GM19395 (cell line): ENCODE measurements around the gene CHAF1B.
A peak's percentile ranks its signal among the peaks of the same experiment; 100 is the strongest.

Experiments
- ATAC-seq: cut with Tn5 transposase; IDR thresholded peaks from one replicate; pipeline ENCODE4 v1.9.1; 2021; ENCODE audit warnings: mild to moderate bottlenecking, moderate library complexity; ENCODE audit not compliant: unreplicated experiment

The CHAF1B gene

DNA sequence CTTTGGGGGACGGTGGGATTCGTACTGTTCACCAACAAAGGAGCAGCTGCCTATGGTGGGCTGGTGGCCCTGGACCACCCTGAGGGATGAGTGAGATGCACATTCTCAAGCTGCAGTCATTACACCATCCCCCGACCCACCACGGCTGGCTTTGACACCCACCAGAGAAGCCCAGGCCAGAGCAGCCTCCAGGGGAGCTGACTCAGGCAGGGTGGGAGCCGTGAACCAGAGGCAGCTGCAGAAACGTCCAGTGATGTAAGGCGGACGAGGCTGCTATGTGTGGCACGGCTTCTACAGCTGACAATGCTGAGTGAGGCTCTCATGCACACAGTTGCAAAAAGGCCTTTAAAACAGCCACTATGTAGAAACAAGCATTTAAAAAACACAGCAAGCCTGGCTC lies 40.1 kb downstream of the CHAF1B start:
- ATAC-seq = no peak

DNA sequence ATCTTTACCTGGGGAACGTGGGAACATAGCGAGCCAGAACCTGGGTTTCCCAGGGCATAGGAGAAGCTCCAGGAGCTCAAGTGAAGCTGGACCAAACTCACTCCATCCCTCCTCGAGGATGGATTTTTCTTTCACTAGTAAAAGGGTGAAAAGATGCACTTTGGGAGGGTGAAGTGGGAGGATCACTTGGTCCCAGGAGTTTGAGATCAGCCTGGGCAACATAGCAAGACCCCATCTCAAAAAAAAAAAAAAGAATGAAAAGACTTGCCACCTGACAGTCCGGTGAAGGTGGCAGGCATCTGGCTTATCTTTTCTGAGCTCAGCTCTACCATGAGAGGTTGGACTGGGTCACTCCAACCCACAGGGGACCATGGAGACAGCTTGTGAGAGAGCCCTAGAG lies 42.3 kb downstream of the CHAF1B start:
- no peak for ATAC-seq

DNA sequence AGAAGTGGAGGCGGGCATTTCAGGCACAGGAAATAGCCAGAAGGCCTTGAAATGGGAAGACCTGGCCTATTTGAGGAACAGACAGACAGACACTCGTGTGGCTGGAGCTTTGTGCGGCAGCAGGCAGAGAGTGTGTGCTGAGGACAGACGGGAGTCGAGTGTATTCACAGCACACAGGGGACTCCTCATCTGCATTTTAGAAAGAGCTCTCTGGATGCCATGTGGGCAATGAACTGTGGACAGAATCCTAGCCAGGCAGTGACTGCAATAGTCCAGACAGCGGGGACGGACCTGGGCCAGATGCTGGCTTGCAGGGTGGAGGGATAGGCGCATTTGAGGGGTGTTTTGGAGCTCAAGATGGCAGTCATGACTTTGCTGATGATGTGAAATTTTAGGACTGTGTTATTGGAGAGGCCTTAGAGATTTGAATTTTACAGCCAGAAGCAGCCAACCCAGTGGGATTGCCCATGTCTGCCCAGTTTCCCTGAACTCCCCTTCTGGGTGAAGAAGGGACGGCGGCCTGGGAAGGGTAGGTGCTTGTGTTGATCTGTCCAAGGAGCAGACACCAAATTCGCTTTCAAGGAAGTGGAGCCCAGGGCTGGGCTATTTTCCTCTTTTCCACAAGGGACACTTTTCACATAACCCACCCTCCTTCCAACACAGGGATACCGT lies 43.7 kb downstream of the CHAF1B start:
- no peak for ATAC-seq

DNA sequence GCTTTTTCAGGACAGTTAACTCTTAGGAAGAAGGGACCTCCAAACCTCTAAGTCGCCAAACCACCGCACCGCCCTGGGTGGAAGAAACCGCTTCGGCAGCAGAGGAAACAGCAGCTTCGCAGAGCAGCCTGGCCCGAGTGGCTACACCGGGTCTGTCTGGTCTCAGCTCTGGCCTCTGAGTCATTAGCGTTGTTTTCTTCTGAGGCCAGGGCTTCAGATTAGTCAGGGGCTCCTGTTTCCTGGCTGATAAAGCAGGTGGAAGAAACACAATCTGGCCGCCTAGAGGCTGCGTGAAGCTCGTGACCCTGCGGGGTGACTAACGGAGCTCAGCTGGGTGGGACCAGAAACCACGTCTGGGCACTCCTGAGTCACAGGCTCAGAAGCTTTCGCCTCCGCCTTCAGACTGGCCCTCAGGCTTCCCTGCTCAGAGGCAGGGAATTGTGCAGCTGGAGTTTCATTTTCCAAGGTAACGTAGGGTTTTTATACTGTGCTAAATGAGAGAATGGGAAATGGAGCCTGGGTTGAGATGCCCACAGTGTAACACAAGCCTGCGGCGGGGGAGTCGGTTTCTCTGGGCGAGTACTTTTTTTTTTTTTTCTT lies 44.9 kb downstream of the CHAF1B start:
- peak; percentile 89 for ATAC-seq

DNA sequence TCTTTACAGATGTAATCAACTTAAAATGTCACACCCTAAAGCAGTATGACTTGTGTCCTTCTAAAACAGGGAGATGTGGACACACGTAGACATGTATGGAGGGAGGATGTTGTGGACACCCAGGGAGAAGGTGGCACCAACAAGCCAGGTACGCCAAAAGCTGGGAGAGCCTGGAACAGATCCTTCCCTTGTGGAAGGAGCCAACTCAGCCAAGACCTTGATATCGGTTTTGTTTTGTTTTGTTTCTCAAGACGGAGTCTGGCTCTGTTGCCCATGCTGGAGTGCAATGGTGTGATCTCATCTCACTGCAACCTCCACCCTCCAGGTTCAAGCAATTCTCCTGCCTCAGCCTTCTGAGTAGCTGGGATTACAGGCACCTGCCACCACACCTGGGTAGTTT lies 45.6 kb downstream of the CHAF1B start:
- no peak for ATAC-seq

DNA sequence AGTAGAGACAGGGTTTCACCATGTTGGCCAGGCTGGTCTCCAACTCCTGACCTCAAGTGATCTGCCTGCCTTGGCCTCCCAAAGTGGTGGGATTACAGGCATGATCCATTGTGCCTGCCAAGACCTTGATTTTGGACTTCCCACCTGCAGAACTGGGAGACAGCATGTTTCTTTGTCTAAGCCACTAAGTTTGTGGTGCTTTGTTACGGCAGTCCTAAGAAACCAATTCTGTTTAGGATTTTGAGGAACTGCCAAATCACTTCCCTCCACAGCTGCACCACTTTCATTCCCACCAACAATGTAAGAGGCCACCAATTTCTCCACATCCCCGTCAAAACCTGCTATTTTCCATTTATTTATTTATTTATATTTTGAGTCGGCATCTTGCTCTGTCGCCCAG lies 46.1 kb downstream of the CHAF1B start:
- ATAC-seq = no peak

DNA sequence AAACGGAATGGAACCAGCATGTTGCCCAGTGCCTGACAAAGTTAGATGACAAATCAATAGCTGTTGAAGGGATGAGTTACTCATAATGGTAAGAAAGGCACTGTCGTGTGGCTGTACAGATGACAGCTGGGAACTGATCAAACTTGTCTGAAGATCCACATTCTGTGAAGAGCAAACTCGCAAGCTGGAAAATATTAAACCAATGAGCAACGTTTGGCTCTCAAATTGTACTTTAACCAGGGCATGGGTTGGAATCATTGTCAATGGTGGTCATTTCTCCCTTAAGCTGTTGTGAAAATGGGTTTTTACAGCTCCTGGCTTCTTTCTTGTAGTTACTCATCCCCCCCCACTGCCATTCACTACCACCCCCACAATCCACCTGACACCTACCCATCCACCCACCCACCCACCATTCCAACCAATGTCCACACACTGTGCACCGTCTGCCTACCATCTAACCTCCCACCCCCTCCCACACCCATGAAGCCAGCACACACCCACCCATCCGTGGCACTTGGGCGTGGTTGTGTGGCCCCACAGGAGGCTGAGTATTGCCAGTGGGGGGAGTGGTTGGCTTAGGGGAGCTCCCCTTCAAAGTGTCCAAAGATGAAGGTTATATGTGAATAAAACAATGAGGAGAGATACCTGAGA lies 48.0 kb downstream of the CHAF1B start:
- ATAC-seq = no peak

DNA sequence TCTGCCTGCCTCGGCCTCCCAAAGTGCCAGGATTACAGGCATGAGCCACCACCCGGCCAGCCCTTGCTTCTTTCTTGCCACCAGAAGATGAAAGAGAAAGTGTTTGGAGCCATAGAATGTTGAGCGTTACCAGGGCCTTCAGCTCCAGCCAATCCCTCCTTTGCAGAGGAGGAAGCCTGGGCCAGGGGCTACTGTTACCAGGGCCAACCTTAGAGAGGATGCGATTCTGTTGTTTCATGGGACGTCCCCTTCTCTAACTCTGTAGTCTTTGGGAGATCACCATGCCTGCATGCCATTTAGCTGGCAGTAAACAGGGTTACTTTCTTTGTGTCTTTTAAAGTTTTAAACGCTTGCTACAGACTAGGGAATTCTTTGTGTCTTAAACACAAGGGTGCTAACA lies 49.0 kb downstream of the CHAF1B start:
- no peak for ATAC-seq

DNA sequence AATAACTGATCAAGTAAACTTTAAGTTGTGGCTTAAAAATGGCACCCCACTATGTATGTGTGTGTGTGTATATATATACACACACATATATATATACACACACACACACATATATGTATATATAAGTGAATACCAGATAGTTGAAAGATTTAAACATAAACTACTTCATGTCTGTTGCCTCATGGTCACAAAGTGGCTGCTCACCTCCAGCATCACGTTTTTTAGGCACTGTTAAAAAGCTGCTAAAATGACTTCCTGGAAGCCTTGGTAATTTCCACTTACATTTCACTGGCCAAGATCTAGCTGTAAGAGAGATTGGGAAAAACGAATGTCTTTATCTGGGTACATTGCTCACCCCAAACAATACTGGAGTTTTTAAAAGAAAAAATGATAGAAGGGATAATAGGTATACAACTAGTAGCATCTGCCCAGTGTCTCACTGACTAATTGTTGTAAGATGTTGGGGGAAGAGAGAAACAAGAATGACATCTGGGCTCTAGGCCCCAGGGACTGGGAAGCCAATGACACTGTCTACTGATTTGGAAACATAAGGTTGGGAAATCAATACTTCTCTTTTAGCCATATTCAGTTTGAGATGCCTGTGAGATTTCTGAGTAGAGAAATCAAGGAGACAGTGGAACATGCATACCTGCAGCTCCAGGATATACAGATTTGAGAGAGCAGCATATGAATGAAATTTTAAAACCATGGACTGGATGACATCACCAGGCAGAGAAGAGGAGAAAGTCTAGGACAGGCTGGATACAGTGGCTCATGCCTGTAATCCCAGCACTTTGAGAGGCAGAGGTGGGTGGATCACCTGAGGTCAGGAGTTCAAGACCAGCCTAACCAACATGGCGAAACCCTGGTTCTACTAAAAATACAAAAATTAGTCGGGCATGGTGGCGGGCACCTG lies 51.9 kb downstream of the CHAF1B start:
- ATAC-seq = no peak

DNA sequence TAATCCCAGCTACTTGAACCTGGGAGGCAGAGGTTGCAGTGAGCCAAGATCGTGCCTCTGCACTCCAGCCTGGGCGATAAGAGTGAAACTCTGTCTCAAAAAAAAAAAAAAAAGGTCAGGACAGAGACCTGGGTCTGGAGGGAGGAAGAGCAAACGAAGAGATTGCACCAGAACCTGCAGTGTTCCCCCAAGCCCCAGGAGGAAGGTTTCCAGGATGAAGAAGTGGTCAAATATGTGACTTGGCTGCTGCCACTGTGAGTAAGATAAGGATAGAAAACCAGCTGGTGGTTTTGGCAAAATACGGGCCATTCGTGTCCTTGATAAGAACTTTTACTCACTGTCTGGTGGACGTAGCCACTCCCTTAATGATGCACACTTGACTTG lies 52.5 kb downstream of the CHAF1B start:
- ATAC-seq = no peak

DNA sequence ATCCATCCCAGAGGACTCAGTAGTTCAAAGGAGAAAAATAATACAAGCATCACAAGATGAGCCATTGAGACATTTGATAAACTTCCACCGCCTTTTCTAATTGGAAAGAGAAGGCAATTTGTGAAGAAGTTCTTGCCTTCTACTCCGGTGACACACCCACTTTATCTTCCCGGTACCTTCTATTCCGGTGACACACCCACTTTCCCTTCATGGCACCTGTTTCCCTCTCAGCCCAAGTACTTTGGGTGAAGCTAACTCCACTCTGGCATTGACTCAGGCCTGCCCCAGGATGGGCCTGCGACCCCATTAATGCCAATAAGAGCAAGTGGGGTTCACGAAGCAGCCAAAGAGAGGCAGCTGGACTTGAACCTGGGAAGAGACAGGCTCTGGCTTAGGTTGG lies 56.5 kb downstream of the CHAF1B start:
- no peak for ATAC-seq

DNA sequence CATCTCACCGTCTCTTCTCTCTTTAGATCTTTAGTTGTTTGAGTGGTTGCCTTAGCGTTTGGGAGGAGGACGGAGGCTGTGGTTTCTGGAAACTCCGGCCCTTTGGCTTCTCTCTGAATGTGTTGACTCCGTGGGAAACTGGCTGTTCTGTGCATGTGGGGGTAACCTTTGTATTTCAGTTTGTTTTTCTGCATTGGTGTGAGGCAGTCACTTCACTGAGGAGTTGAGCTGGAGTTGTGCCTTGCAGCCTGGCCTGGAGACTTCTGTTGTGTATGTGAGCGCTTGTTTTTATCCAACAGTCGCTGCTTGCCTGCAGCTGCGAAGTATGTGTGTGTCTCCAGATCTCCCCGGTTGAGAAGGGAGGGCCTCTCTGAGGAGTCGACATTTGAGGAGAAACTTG lies 61.1 kb downstream of the CHAF1B start:
- ATAC-seq = no peak

DNA sequence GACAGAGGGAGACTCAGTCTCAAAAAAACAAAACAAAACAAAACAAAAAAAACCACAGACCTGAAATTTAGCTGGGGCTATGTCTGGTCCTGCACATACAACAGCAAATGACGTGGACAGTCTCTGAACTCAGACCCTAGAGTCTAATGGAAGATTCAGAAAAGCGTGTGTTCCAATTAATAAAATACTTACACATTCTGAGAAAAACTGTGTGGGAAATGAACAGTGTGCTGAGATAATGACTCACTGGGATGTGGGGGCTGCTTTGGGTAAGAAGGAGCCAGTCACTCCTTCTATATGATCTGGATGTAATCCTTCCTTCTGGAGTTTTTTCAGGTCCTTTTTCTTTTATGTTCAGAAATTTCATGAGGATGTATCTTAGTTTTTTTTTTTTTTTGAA lies 65.3 kb downstream of the CHAF1B start:
- ATAC-seq = no peak

DNA sequence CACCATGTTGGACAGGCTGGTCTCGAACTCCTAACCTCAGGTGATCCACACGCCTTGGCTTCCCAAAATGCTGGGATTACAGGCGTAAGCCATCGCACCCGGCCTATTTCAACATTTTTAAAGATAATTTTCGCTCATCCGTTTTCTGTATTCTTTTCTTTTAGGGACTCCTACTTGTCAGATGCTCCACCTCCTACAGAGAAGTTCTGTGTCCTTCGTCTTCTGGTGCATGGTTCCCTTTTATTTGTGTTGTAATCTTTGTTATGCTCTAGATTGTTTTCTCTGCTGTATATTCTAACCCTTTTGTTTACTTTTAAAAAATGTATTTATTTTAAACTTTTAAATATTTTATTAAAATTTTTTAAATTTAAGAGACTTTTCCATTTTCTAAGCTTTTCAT lies 66.3 kb downstream of the CHAF1B start:
- ATAC-seq = no peak

DNA sequence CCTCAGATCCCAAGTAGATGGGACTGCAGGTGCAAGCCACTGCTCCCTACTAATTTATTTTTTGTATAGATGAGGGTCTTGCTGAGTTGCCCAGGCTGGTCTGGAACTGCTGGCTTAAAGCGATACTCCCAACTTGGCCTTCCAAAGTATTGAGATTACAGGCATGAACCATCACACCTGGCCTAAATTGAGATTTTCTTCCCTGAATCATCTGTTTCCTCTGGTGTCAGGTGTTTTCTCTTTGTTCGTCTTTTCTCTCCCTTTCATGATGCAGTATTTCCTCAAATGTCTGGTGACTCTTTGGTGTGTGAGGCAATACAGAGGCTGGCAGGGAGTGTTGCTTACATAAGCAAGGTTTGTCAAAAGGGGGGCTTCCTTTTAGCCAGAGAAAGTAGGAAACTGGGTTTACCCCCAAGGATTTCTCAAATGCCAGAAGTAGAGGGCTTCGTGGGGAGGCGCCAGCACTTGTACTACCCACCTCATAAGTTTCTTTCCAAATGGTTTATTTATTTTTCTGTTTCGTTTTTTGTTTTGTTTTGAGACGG lies 67.2 kb downstream of the CHAF1B start:
- ATAC-seq = no peak

DNA sequence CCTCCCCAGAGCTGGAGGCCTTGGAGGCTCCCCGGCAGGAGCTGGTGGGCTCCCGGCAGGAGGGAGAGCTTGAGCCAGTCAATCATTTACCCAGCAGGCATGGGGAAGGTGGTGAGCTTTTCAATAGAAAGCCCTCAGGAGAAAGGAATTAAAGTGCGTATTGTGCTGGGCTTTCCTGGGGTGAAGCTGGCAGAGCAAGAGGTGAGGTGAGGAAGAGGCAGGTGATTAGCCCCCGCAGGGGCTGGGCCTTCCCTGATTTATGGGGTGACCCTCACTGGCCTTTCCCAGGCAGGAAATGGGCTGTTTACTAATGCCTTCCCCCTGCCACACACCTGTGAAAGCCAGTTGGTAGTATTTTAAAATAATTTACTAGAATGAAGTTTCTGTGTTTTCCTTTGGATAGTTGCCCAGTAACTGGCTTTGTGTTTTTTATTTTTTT lies 68.9 kb downstream of the CHAF1B start:
- ATAC-seq = no peak

DNA sequence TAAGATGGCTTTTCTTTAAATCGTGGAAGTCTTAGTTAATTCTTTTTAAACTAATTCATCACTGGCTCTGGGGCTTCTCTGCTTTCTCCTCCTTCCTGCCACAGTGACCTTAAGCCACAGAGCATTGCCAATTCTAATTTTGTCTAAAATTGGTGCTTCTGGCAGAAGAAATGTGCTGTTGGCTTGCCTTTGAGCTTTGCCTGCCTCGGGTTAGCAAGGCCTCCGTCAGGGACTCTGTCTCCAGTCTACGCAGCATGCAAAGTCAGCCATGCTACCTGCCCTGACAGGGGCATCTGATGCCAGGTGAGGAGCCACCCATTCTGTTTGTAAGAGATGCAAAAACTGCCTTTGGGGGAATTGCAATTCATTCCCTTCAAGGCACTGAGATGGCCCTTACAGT lies 69.5 kb downstream of the CHAF1B start:
- ATAC-seq = no peak

DNA sequence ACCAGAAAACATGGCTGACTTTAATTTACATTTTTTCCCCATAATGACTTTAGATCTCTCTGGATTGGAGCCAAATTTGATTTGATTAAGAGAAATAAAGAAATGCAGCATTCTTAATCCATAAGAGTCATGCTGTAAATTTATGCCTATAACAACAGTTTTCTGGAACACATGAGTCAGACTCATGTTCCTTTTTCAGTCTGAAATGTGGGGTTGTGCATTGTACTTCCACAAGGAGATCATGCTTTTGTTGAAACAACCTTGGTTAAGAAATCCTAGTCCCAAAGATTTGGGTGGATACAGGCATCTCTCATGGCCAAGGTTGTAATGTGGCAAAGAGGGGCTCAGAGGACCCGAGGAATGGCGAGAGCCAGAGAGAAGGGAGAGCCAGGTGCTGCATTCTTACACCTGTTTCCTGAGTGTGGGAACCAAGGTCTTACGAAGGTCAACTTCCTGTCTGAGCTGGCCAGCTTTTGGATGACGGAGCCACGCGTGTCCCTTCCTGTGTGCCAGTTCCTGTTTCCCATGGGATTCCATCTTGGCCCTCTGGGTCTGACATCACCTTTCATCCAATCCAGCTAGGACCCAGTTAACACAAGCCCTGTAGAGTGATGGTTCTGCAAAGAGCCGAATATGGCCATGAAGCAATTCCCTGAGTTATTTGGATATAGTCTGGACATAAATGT lies 71.7 kb downstream of the CHAF1B start:
- ATAC-seq = no peak

DNA sequence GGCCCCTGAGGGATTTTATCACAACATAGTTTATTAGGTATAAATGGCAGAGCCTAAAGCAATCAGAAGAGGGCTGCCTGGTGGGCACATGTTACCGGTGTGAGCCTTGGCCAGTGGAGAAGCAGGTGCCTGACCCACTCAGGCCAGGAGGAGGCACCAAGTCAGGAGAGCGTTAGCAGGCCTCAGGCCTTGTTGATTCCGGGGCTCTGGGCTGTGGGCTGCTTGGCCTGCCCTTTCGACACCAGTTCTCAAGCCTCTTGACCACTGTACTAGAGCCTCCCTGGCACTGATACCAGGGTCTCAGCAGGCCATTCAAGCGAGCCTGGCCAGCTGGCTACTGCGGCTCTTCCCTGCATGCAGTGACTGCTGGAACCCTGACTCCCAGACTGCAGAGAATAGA lies 73.9 kb downstream of the CHAF1B start:
- no peak for ATAC-seq

DNA sequence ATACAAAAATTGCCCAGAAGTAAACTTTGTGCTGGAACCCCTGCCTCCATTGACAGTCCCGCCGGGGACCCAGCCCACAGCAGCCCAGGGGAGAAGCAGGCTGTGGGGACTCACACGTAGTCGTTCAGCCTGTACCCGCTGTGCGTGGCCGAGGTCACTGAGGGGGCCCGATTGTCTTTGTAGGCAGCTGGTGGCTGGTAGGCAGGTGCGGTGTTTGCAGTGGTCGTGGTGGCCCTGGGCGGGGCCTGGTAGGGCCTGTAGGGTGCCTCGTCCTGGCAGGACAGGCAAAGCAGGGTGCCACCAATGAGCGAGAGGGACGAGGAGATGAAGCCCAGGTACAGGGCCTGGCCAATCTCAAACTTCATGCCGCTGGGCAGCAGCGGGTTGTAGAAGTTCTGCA lies 75.7 kb downstream of the CHAF1B start:
- ATAC-seq = no peak
